G401.6 (cell line): ENCODE measurements around the gene SHANK3.
"Not testable (repeated sequence)": the region's sequence is repeated elsewhere in the genome, so short reads cannot be mapped to it uniquely, and the experiment has no call there.

Source experiments
- FAIRE-seq: peaks from 2 replicates; lab custom pipeline; 2012; peaks lifted over from hg19 to GRCh38; lab: Jason Lieb, UNC

Gene SHANK3

GRCh38 chr22:50672471-50673230, at the start of gene SHANK3:
SHANK3 (plus strand) TSS chr22:50672823.
- FAIRE-seq: no peak

DNA sequence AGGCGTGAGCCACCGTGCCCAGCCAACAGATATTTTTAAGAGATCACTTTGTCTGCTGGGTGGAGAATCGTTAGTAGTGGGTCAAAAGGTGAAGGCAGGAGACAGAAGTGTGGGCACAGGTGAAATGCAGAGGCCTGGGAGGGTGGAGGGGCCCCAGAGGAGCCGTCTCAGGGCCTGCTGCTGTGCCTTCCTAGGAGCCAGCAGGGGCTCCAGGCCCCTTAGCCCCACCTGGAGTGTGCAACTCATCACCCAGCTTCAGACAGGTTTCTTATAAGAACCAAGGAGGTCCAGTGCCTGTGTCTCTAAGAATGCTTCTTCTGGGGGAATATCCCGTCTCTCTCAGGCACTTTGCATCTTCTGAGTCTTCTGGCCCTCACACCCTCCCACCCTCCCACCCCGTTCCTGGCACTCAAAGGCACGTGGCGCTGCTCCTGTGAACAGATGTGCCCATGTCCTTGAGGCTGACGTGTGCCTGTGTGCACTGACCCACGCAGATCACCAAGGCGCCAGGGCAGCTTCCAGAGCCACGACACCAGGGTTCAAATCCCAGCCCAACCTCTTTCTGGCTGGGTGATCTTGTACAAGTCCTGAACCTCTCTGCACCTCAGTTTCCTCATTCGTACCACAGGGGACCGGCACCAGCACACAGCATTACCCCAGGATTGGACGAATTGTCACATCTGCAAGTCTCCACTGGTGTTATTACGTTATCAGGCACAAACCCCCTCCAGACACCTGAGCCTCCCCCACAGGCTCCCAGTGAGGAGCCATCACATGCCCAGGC, 48.1 kb upstream of the SHANK3 start:
- no peak for FAIRE-seq

GRCh38 chr22:50625131-50625567, 47.5 kb upstream of the SHANK3 start:
- no peak for FAIRE-seq

GRCh38 chr22:50625568-50626313, 46.9 kb upstream of the SHANK3 start:
- FAIRE-seq: no peak

- no peak for FAIRE-seq
Observed at GRCh38 chr22:50626314-50626849, 46.2 kb upstream of the SHANK3 start.

GRCh38 chr22:50626850-50627641, 45.6 kb upstream of the SHANK3 start:
- no peak for FAIRE-seq

DNA sequence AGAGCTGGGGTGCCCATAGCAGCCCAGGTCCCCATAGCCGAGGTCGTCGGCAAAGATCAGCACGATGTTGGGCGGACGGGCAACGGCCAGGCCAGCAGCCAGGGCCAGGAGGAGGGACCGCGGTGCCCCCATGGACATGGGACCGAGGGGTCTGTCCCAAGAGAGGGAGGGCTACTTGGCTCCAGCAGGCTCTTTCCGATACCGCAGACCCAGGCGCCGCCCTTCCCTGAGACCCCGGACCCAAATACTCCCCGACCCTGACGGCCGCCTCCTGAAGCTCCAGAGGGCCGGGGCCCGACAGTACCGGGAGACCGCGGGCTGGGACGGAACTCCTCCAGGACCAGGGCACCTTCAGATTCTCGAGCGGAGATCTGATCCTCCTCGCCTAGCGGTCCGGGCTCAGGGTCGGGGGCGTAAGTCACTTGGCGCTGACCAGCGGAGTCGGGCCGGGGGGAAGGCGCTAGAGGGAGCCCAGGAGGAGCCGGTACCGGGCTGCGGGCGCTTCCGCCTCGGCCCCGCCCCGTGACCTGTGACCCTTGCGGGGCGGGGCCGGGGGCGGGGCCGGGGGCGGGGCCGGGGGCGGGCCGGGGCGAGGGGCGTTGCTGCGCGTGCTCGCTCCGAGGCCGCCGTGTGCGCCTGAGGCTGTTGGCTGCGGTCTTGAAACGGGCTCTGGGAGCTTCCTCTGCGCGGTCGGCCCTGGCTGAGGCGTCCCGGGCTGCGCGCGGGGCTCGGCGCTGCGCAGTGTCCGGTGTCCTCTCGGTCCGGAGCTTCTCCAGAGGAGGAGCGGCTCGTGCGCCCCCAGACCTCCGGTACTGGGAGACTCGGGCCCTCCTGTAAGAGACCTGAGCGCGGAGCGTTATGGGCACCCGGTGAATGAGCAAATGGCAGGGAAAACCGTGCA, 44.7 kb upstream of the SHANK3 start, which contains the start of gene ARSA:
Gene ARSA (minus strand): TSS at position 511 of the 901 bp plus-strand sequence. CDS start 373 bp downstream, at position 138.
- no peak for FAIRE-seq

DNA sequence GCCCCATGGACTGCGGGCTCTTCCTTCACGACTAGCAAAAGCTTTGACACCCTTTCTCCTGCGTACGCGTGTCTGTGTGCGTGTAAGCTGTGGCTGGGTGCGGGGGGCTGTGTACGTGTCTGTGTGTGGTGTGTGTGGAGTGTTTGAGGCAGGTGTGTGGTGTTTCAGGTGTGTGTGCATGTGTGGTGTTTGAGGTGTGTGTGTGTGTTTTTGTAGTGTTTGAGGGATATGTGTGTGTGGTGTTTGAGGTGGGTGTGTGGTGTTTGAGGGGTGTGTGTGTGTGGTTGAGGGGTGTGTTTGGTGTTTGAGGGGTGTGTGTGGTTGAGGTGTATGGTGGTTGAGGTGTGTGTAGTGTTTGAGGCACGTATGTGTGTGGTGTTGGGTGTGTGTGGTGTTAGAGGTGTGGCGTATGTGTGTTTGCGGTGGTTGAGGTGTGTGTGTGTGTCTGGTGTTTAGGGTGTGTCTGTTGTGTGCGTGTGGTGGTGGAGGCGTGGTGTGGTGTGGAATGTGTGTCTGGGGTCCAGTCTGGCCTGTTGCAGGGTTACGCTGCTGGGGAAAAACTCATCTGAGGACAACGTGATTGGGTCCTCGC, 44.0 kb upstream of the SHANK3 start:
- no peak for FAIRE-seq

GRCh38 chr22:50630376-50630775, 42.2 kb upstream of the SHANK3 start:
- no peak for FAIRE-seq

DNA sequence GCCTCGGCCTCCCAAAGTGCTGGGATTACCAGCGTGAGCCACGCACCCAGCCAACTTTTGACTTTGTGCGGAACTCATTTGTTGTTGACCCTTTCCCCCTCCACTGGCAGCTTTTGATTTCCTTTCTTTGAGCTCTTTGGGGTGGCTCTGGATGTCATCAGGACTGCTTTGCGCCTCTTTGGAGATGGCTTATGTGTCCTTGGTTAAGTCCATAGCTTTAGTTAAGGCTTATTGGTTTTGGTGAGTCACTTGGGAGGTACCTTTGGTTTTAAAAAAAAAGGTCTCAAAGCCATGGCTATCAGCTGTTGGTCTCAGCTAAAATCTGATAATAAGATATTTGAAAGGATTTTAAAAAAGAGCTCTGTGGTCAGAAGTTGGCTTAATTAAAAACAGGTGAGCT, 39.5 kb upstream of the SHANK3 start:
- no peak for FAIRE-seq

DNA sequence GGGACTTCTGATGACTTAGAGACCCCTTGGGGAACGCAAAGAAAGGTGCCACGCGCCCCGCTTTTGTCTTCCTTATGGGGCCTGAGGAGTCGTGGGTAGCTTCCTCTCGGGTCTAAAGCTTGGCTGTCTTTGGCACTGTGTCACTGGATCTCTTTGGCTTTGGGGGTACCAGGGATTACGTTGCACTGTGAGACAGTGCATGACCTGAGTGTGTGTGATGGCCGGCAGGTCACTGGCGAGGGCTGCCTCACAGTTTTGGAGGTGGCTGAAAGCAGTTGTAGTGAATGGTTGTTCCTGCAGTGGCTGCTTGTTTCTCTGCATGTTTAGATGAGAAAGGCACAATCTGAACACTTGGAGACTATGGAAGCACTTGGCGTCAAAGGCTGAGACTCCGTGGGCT, 38.9 kb upstream of the SHANK3 start:
- no peak for FAIRE-seq

DNA sequence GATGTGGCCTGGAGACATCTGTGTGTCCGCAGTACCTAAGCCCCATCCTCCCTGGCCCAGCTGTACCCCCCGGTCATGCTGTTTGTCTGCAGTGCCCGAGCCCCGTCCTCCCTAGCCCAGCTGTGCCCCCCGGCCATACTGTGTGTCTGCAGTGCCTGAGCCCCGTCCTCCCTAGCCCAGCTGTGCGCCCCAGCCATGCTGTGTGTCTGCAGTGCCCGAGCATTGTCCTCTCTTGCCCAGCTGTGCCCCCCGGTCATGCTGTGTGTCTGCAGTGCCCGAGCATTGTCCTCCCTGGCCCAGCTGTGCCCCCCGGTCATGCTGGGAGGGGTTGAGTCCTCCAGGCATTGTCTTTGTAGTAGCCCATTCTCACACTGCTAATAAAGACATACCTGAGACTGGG, 37.0 kb upstream of the SHANK3 start:
- no peak for FAIRE-seq

- FAIRE-seq: not testable (repeated sequence)
Observed at GRCh38 chr22:50640296-50640695, 32.3 kb upstream of the SHANK3 start.

DNA sequence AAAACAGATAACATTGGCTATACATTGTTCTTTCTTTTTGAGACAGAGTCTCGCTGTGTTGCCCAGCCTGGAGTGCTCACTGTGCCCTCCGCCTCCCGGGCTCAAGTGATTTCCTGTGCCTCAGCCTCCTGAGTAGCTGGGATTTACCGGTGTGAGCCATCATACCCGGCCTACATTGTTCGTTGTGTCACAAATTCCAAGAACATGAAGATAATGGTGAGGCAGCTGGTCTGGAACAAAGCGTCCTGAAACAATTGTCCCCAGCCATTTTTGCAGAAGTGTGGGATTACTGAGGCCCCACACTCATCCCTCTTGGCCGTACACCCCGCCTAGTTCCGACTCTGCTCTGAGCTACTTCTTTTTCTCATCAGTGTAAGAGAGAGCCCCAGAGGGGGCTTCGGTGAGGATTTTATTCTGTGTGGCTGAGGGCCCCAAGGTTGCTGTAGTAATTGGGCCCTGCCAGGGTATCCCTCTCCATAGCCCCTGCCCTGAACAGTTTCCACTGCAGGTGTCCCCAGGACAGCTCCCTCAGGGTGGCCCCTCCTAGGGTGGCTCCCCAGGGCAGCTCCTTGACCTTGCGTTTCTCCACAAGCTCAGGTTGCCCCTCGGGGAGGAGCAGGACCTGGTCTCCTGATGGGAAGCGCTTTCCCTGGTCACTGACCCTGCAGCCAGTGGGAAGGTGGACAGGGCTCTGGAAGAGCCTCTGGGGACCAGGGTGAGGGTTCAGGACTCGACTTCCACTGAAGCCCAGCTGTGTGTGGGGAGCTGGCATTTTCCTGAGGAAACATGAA, 31.6 kb upstream of the SHANK3 start:
- no peak for FAIRE-seq

DNA sequence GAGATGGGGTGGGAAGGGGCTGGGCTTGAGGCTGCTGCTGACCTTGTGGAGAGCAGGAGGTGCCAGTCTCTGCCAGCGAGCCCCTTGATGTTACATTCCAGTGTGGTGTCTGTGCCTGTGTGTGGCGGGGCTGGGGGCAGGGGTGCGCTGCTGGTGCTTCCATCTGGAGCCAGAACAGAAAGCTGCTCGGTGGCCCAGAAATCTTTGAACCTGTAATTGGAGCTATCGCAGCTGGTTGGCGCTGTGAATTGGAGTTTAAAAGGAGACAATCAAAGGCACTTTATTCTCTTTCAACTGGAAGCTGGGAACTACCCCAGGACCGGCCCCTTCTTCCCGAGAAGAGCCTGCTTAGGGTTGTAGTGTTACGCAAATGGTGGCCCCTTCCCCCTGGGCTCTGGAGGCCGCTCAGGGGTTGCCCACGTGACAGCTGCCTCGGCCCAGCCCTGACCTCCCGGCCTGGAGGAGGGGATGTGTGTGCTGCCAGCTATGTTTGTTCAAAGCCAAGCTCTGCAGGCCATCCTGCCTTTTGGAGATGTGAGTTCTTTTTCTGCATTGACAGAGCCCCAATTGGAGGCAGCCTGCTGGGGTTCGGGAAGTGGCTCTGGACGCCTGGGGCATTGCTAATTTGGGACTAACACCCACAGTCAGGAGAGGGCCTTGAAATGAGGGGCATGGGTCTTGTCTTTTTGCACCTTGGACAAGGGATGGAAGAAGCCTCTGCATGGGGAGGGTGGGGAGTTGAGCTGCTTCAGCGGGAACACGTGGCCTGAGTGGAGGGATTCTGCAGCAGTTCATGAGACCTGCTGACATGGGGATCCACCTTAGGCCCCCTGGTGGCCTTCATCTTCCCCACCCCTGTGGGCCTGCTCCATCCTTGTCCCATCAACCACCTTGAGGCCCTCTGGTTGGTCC, 30.7 kb upstream of the SHANK3 start:
- no peak for FAIRE-seq

DNA sequence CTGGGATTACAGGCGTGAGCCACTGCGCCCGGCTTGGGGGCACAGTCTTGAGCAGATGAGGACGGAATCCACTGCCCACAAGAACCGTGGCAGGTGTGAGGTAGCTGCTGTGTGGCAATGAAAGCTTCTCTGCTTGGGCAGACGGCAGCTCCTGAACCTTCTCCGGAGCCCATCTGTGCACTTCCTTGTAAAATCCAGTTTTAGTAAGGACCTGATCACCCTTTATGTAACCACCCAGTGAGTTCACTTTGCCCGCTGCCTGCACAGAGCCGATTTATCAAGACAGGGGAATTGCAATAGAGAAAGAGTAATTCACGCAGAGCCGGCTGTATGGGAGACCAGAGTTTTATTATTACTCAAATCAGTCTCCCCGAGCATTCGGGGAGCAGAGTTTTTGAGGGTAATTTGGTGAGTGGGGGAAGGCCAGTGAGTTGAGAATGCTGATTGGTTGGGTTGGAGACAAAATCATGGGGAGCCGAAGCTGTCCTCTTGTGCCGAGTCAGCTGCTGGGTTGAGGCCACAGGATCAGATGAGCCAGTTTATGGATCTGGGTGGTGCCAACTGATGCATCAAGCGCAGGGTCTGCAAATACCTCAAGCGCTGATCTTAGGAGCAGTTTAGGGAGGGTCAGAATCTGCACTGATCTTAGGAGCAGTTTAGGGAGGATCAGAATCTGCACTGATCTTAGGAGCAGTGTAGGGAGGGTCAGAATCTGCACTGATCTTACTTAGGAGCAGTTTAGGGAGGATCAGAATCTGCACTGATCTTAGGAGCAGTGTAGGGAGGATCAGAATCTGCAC, 29.4 kb upstream of the SHANK3 start:
- FAIRE-seq: not testable (repeated sequence)

- peak; percentile 51 for FAIRE-seq
Observed at GRCh38 chr22:50643821-50644101, 28.9 kb upstream of the SHANK3 start.

DNA sequence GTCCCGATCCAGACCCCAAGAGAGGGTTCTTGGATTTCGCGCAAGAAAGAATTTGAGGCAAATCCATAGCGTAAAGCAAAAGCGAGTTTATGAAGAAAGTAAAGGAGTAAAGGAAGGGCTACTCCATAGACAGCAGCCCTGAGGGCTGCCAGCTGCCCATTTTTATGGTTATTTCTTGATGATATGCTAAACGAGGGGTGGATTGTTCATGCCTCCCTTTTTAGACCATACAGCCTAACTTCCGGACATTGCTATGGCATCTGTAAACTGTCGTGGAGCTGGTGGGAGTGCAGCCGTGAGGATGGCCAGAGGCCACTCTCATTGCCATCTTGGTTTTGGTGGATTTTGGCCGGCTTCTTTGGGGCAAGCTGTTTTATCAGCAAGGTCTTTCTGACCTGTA, 19.4 kb upstream of the SHANK3 start:
- FAIRE-seq: no peak
